ENCODE data around the gene POR.

- TF ChIP-seq CTCF (IDR thresholded peaks at IDR 0.05) (no peak), POLR2A (IDR thresholded peaks at IDR 0.05) (no peak)
Observed at GRCh38 chr7:76016191-76016947, 101.4 kb downstream of the POR start.

All from uterus (tissue), 2 donors.